IPS DF 6.9 (cell line): Measurements from ENCODE around the gene DNAJC5G.

Experiments
- DNase-seq: peaks from one replicate; pipeline ENCODE4 v3.0.0-alpha.2; 2013; ENCODE audit warnings: low read depth, low spot score
- H3K27ac ChIP-seq: one replicate; pipeline ENCODE4 v1.5.1; 2013; ENCODE audit warnings: low read length, control low read depth
- H3K27me3 ChIP-seq: 2 replicates; pipeline ENCODE4 v1.6.1; 2013; ENCODE audit warnings: mild to moderate bottlenecking, low read length; ENCODE audit not compliant: control insufficient read depth, insufficient read depth
- H3K36me3 ChIP-seq: 2 replicates; pipeline ENCODE4 v1.6.1; 2013; ENCODE audit warnings: low read length; ENCODE audit not compliant: control insufficient read depth, insufficient read depth
- H3K4me1 ChIP-seq: 2 replicates; pipeline ENCODE4 v1.6.1; 2013; ENCODE audit warnings: low read length; ENCODE audit not compliant: control insufficient read depth, insufficient read depth
- H3K4me3 ChIP-seq: 2 replicates; pipeline ENCODE4 v1.5.1; 2013; ENCODE audit warnings: mild to moderate bottlenecking, low read length
- H3K9me3 ChIP-seq: 2 replicates; pipeline ENCODE4 v1.6.1; 2013; ENCODE audit warnings: low read length, inconsistent platforms; ENCODE audit not compliant: control insufficient read depth, insufficient read depth
- WGBS: extraction: QIAGEN DNeasy Blood & Tissue Kit; methylation state at CpG from one replicate; pipeline ENCODE4 v1.1.7; 2013; ENCODE audit warnings: mixed read lengths, missing lambda C conversion rate; ENCODE audit not compliant: insufficient read length, insufficient coverage; 5-methylcytosine and 5-hydroxymethylcytosine counted together

Gene DNAJC5G

GRCh38 chr2:27275211-27276150 is at the start of gene DNAJC5G:
Gene DNAJC5G (plus strand): TSS chr2:27275433. CDS start chr2:27276729, 1,296 bp downstream.
- no peak for DNase-seq
- Histone ChIP-seq H3K4me1 (no peaks in the 10 kb centered on the region), H3K27ac (no peak within 1 kb of the TSS), H3K4me3 (no peak within 1 kb of the TSS), H3K36me3 (no peaks in the 10 kb centered on the region), H3K9me3 (no peaks in the 10 kb centered on the region), H3K27me3 (no peaks in the 10 kb centered on the region; the same call in 1 of the 2 replicates)
- WGBS, result no CpG with 5 or more reads among the region's 39 CpGs

DNA sequence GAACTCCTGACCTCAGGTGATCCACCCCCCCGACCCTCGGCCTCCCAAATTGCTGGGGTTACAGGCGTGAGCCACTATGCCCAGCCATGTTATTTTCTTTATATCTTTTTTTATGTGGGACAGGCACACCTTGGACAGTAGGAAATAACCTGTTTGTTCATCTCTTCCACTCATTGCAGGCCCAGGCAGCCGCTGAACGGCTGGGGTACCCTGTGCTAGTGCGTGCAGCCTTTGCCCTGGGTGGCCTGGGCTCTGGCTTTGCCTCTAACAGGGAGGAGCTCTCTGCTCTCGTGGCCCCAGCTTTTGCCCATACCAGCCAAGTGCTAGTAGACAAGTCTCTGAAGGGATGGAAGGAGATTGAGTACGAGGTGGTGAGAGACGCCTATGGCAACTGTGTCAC is 49.7 kb upstream of the DNAJC5G start:
- no peak overlapping the region for H3K27ac ChIP-seq
- H3K4me1 ChIP-seq, result no peaks in the 10 kb centered on the region
- no CpG with 5 or more reads among the region's 9 CpGs for WGBS
- peaks cover 59% of the 10 kb centered on the region for H3K36me3 ChIP-seq
- no peak for DNase-seq
- no peak overlapping the region for H3K4me3 ChIP-seq
- no peaks in the 10 kb centered on the region for H3K9me3 ChIP-seq
- no peaks in the 10 kb centered on the region for H3K27me3 ChIP-seq

GRCh38 chr2:27227501-27227900 is 47.7 kb upstream of the DNAJC5G start:
- no peaks in the 10 kb centered on the region for H3K27me3 ChIP-seq
- no peaks in the 10 kb centered on the region for H3K4me1 ChIP-seq
- no peak overlapping the region for H3K4me3 ChIP-seq
- no peaks in the 10 kb centered on the region for H3K9me3 ChIP-seq
- H3K36me3 ChIP-seq, result peaks cover 63% of the 10 kb centered on the region
- no peak for DNase-seq
- no CpG with 5 or more reads among the region's 2 CpGs for WGBS
- H3K27ac ChIP-seq, result no peak overlapping the region

- Histone ChIP-seq H3K4me3 (no peak overlapping the region), H3K9me3 (no peaks in the 10 kb centered on the region), H3K27me3 (no peaks in the 10 kb centered on the region), H3K4me1 (no peaks in the 10 kb centered on the region), H3K27ac (no peak overlapping the region), H3K36me3 (peaks cover 61% of the 10 kb centered on the region)
- DNase-seq, result no peak
- no CpG with 5 or more reads among the region's 13 CpGs for WGBS
Observed at GRCh38 chr2:27231921-27232320, 43.3 kb upstream of the DNAJC5G start.

GRCh38 chr2:27233341-27233740 is 41.9 kb upstream of the DNAJC5G start:
- Histone ChIP-seq H3K36me3 (peaks cover 69% of the 10 kb centered on the region), H3K27me3 (no peaks in the 10 kb centered on the region), H3K27ac (no peak overlapping the region), H3K4me3 (no peak overlapping the region), H3K4me1 (no peaks in the 10 kb centered on the region), H3K9me3 (no peaks in the 10 kb centered on the region)
- WGBS, result no CpG with 5 or more reads among the region's 14 CpGs
- no peak for DNase-seq

DNA sequence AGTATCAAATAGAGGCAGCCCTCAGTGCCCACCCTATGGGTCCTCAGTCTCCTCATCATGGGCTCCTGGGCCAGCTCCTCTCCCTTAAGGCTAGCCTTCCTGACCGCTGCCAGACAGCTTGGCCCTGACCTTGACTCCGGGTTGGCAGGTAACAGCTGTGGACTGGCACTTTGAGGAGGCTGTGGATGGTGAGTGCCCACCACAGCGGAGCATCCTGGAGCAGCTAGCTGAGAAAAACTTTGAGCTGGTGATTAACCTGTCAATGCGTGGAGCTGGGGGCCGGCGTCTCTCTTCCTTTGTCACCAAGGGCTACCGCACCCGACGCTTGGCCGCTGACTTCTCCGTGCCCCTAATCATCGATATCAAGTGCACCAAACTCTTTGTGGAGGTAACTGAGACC is 39.1 kb upstream of the DNAJC5G start:
- WGBS, result no CpG with 5 or more reads among the region's 12 CpGs

DNA sequence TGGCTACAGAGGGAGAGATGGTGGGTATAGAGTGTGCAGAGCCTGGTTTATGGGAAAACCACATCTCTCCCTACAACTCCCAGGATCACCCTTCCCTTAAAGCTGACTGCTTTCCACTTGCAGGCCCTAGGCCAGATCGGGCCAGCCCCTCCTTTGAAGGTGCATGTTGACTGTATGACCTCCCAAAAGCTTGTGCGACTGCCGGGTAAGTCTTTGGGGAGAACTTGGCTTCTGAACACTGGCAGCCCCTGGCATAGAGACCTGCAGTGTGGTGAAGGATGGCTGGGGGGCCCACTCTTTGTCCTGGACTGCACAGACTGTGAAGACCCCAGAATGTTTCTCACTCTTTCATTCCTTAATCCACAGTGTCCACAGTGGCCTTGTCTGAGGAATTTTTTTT is 38.6 kb upstream of the DNAJC5G start:
- Histone ChIP-seq H3K4me1 (no peaks in the 10 kb centered on the region), H3K36me3 (peaks cover 86% of the 10 kb centered on the region), H3K27ac (no peak overlapping the region), H3K4me3 (no peak overlapping the region), H3K27me3 (no peaks in the 10 kb centered on the region), H3K9me3 (no peaks in the 10 kb centered on the region)
- no peak for DNase-seq
- no CpG with 5 or more reads among the region's 3 CpGs for WGBS

More for the DNA sequence above, 39.1 kb upstream of the DNAJC5G start:
- Histone ChIP-seq H3K27me3 (no peaks in the 10 kb centered on the region), H3K4me3 (no peak overlapping the region), H3K9me3 (no peaks in the 10 kb centered on the region), H3K4me1 (no peaks in the 10 kb centered on the region), H3K36me3 (peaks cover 86% of the 10 kb centered on the region), H3K27ac (no peak overlapping the region)
- DNase-seq, result no peak

GRCh38 chr2:27237341-27237945 is 37.8 kb upstream of the DNAJC5G start:
- no peak overlapping the region for H3K4me3 ChIP-seq
- H3K27ac ChIP-seq, result no peak overlapping the region
- no peak for DNase-seq
- peaks cover 86% of the 10 kb centered on the region for H3K36me3 ChIP-seq
- WGBS, result no CpG with 5 or more reads among the region's 15 CpGs
- H3K27me3 ChIP-seq, result no peaks in the 10 kb centered on the region
- no peaks in the 10 kb centered on the region for H3K9me3 ChIP-seq
- no peaks in the 10 kb centered on the region for H3K4me1 ChIP-seq

- Histone ChIP-seq H3K36me3 (peaks cover 86% of the 10 kb centered on the region), H3K27ac (no peak overlapping the region), H3K27me3 (no peaks in the 10 kb centered on the region), H3K4me1 (no peaks in the 10 kb centered on the region), H3K4me3 (no peak overlapping the region), H3K9me3 (no peaks in the 10 kb centered on the region)
- WGBS, result no CpG with 5 or more reads among the region's 8 CpGs
- no peak for DNase-seq
Observed at GRCh38 chr2:27238976-27239375, 36.3 kb upstream of the DNAJC5G start.

DNA sequence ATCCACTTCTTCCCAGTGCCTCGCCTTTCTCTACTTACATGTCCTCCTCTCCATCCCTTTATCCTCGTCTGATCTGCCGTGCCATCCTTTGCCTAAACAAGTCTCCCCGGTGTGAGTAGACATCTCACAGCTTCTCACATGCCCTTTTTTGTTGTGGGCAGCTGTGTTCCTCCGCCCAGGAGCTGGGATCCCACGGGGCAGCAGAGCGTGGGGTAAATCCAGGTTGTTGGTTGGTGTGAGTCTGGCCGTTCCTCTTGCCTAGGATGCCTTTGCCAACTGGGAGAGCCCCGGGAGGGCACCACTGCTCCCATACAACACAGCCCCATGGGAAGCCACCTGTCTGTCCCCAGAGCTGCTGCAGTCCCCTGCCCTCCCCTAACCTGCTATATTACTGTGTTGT is 34.8 kb upstream of the DNAJC5G start:
- no CpG with 5 or more reads among the region's 9 CpGs for WGBS
- H3K4me3 ChIP-seq, result no peak overlapping the region
- peaks cover 79% of the 10 kb centered on the region for H3K36me3 ChIP-seq
- DNase-seq, result no peak
- no peaks in the 10 kb centered on the region for H3K4me1 ChIP-seq
- no peaks in the 10 kb centered on the region for H3K9me3 ChIP-seq
- H3K27ac ChIP-seq, result no peak overlapping the region
- no peaks in the 10 kb centered on the region for H3K27me3 ChIP-seq
